GM23338 (cell line): ENCODE measurements around the gene LDLR. TPM values are rescaled to one million over a fixed set of nuclear protein-coding genes. Genes with fewer than 3 reads are reported as not detected.

ENCODE experiments used
- ATAC-seq: fragments of 200-7000 bp; cut with Tn5 transposase; 3 replicates; pipeline ENCODE4 v1.9.1; 2020
- DNase-seq: peaks from one replicate; pipeline ENCODE4 v3.0.0-alpha.2; 2015; ENCODE audit warnings: low spot score
- H2AFZ ChIP-seq: fragments of 200-600 bp; sonication (generic); 2 replicates; pipeline ENCODE4 v1.8.0; 2016; ENCODE audit warnings: antibody characterized with exemption, mild to moderate bottlenecking, moderate library complexity
- H3F3A ChIP-seq: fragments of 200-600 bp; sonication (generic); replicated peaks from 2 replicates; pipeline ENCODE4 v1.8.0; 2017; ENCODE audit warnings: antibody characterized with exemption, mixed run types, low read depth
- H3K27ac ChIP-seq: fragments of 200-600 bp; sonication (generic); 2 replicates; pipeline ENCODE4 v1.6.1; 2016; ENCODE audit warnings: low read depth
- H3K27me3 ChIP-seq: fragments of 200-600 bp; sonication (generic); 2 replicates; pipeline ENCODE4 v1.8.0; 2016; ENCODE audit warnings: mild to moderate bottlenecking, mixed run types, moderate library complexity; ENCODE audit not compliant: insufficient read depth
- H3K36me3 ChIP-seq: fragments of 200-600 bp; sonication (generic); 2 replicates; pipeline ENCODE4 v1.8.0; 2016; ENCODE audit warnings: mild to moderate bottlenecking; ENCODE audit not compliant: insufficient read depth
- H3K4me1 ChIP-seq: fragments of 200-600 bp; sonication (generic); 2 replicates; pipeline ENCODE4 v1.8.0; 2016; ENCODE audit warnings: mild to moderate bottlenecking, moderate library complexity; ENCODE audit not compliant: insufficient read depth
- H3K4me2 ChIP-seq: fragments of 200-600 bp; sonication (generic); 2 replicates; pipeline ENCODE4 v1.7.1; 2017; ENCODE audit warnings: mixed run types
- H3K4me3 ChIP-seq: fragments of 200-600 bp; sonication (generic); 2 replicates; pipeline ENCODE4 v1.6.1; 2016; ENCODE audit warnings: mixed run types
- H3K79me2 ChIP-seq: fragments of 200-600 bp; sonication (generic); replicated peaks from 2 replicates; pipeline ENCODE4 v1.8.0; 2017; ENCODE audit warnings: mild to moderate bottlenecking; ENCODE audit not compliant: insufficient read depth
- H3K9me2 ChIP-seq: fragments of 200-600 bp; sonication (generic); 2 replicates; pipeline ENCODE4 v1.8.0; 2017; ENCODE audit not compliant: insufficient read depth
- H4K20me1 ChIP-seq: fragments of 200-600 bp; sonication (generic); replicated peaks from 2 replicates; pipeline ENCODE4 v1.8.0; 2017; ENCODE audit warnings: mild to moderate bottlenecking; ENCODE audit not compliant: insufficient read depth
- H3K27ac Mint-ChIP-seq: 2 replicates; pipeline ENCODE4 v1.8.0; 2020; ENCODE audit warnings: inconsistent platforms, mild to moderate bottlenecking, moderate library complexity, mixed read lengths
- H3K27me3 Mint-ChIP-seq: 3 replicates; pipeline ENCODE4 v1.8.0; 2022; ENCODE audit warnings: low read depth, mild to moderate bottlenecking, moderate library complexity, mixed read lengths, inconsistent platforms; ENCODE audit not compliant: insufficient read depth, poor library complexity
- H3K36me3 Mint-ChIP-seq: 3 replicates; pipeline ENCODE4 v1.8.0; 2021; ENCODE audit warnings: low read depth, mild to moderate bottlenecking, inconsistent platforms, moderate library complexity, mixed read lengths
- H3K4me1 Mint-ChIP-seq: 3 replicates; pipeline ENCODE4 v1.8.0; 2020; ENCODE audit warnings: mild to moderate bottlenecking, inconsistent platforms, mixed read lengths
- H3K4me3 Mint-ChIP-seq: 3 replicates; pipeline ENCODE4 v1.8.0; 2021; ENCODE audit warnings: moderate library complexity, mild to moderate bottlenecking, inconsistent platforms, mixed read lengths
- H3K9me3 Mint-ChIP-seq: 3 replicates; pipeline ENCODE4 v1.8.0; 2020; ENCODE audit warnings: moderate library complexity, mild to moderate bottlenecking, inconsistent platforms, mixed read lengths
- CREB1 ChIP-seq: fragments of 250-450 bp; sonication (Bioruptor Pico); IDR thresholded peaks from 2 replicates; pipeline ENCODE4 v1.5.0; 2020; ENCODE audit warnings: low read depth, mild to moderate bottlenecking, moderate library complexity
- CTCF ChIP-seq, 2 experiments: fragments of 200-600 bp in 1 of 2; sonication (generic) in 1 of 2; conservative IDR thresholded peaks; 2 replicates each; pipeline versions ENCODE4 v1.5.1 to v1.6.1; 2016 to 2017; ENCODE audit warnings: antibody characterized with exemption in 2 of 2, low read depth in 2 of 2, mild to moderate bottlenecking in 2 of 2, moderate library complexity in 1 of 2
- ETS1 ChIP-seq: IDR thresholded peaks from 2 replicates; pipeline ENCODE4 v1.6.1; 2016; ENCODE audit warnings: antibody characterized with exemption
- EZH2 ChIP-seq: fragments of 200-600 bp; sonication (generic); IDR thresholded peaks from one replicate; pipeline ENCODE4 v1.8.0; 2017; ENCODE audit warnings: antibody characterized with exemption, mild to moderate bottlenecking, low read depth; ENCODE audit not compliant: unreplicated experiment
- EZH2phosphoT487 ChIP-seq: fragments of 200-600 bp; sonication (generic); IDR thresholded peaks from one replicate; pipeline ENCODE4 v1.8.1; 2018; ENCODE audit warnings: antibody characterized with exemption; ENCODE audit not compliant: unreplicated experiment
- JUNB ChIP-seq: IDR thresholded peaks from one replicate; pipeline ENCODE4 v1.6.1; 2016; ENCODE audit warnings: antibody characterized with exemption; ENCODE audit not compliant: unreplicated experiment
- NANOG ChIP-seq: IDR thresholded peaks from 2 replicates; pipeline ENCODE4 v1.6.1; 2016; ENCODE audit warnings: antibody characterized with exemption, borderline replicate concordance
- POLR2AphosphoS5 ChIP-seq: IDR thresholded peaks from 2 replicates; pipeline ENCODE4 v1.6.1; 2016; ENCODE audit warnings: antibody characterized with exemption, low read depth
- REST ChIP-seq: IDR thresholded peaks from one replicate; pipeline ENCODE4 v1.6.1; 2018; ENCODE audit warnings: antibody characterized with exemption; ENCODE audit not compliant: unreplicated experiment
- STAT1 ChIP-seq: IDR thresholded peaks from one replicate; pipeline ENCODE4 v1.6.1; 2016; ENCODE audit warnings: antibody characterized with exemption; ENCODE audit not compliant: unreplicated experiment
- ZNF114 ChIP-seq: fragments of 250-450 bp; sonication (Bioruptor Pico); IDR thresholded peaks from 2 replicates; pipeline ENCODE4 v1.5.0; 2020; ENCODE audit warnings: mild to moderate bottlenecking, moderate library complexity
- ZNF331 ChIP-seq: fragments of 250-450 bp; sonication (Bioruptor Pico); IDR thresholded peaks from 2 replicates; pipeline ENCODE4 v1.5.0; 2020; ENCODE audit warnings: low read depth, mild to moderate bottlenecking, moderate library complexity
- ZNF462 ChIP-seq: fragments of 250-450 bp; sonication (Bioruptor Pico); IDR thresholded peaks from 2 replicates; pipeline ENCODE4 v1.5.0; 2020; ENCODE audit warnings: mild to moderate bottlenecking, moderate library complexity
- polyA plus RNA-seq: library from polyadenylated mRNA; unstranded; fragments of >200 nt; fragmentation: Nextera tagmentation; extraction: Ambion mirVana; gene quantifications from 2 replicates; pipeline ENCODE4 v1.2.1, GENCODE V29; 2016
- total RNA-seq: library from RNA; depleted of rRNA; stranded (reverse); fragments of >200 nt; shearing (Covaris generic); gene quantifications from 2 replicates; pipeline ENCODE4 v1.2.3, GENCODE V29; 2014

Gene LDLR
- total and polyA plus RNA-seq, 2 experiments from 2014 or later: 57.6 to 180 TPM

GRCh38 chr19:11041194-11041593 is 48.1 kb upstream of the LDLR start:
- H3K27me3 ChIP-seq: no peaks in the 10 kb centered on the region
- no peak for DNase-seq
- Mint-ChIP-seq H3K4me3 (no peak overlapping the region), H3K9me3 (no peaks in the 10 kb centered on the region), H3K27me3 (peaks cover 3% of the 10 kb centered on the region), H3K36me3 (peaks cover 81% of the 10 kb centered on the region), H3K27ac (no peak overlapping the region), H3K4me1 (no peaks in the 10 kb centered on the region)
- H3K4me1 ChIP-seq: no peaks in the 10 kb centered on the region
- no peak overlapping the region for H3K4me2 ChIP-seq
- no peak overlapping the region for H2AFZ ChIP-seq
- H3K36me3 ChIP-seq: peaks cover 47% of the 10 kb centered on the region
- ATAC-seq: no peak
- peaks cover 25% of the 10 kb centered on the region for H4K20me1 ChIP-seq
- no peak overlapping the region for H3K27ac ChIP-seq
- TF ChIP-seq CREB1: no peak
- no peak for TF ChIP-seq EZH2
- no peak for TF ChIP-seq EZH2phosphoT487
- no peak for TF ChIP-seq ZNF114 (CRISPR knock-in tag)
- TF ChIP-seq ZNF331 (CRISPR knock-in tag): no peak
- TF ChIP-seq ETS1: no peak
- no peak for TF ChIP-seq JUNB
- no peak for TF ChIP-seq NANOG
- no peak for TF ChIP-seq REST
- no peak for TF ChIP-seq STAT1
- no peak for TF ChIP-seq CTCF (conservative IDR thresholded peaks at IDR 0.05; ENCODE audit: low read depth in 2 of 2)
- no peak for TF ChIP-seq POLR2AphosphoS5
- TF ChIP-seq ZNF462 (CRISPR knock-in tag): no peak
- H3K4me3 ChIP-seq: no peak overlapping the region
- H3K79me2 ChIP-seq: peaks cover 28% of the 10 kb centered on the region
- peaks cover 20% of the 10 kb centered on the region for H3F3A ChIP-seq
- H3K9me2 ChIP-seq: no peaks in the 10 kb centered on the region
